ENCODE measurements around the gene CMIP. TPM values are rescaled to one million over a fixed set of nuclear protein-coding genes. Genes with fewer than 3 reads are reported as not detected.

The CMIP gene
- total RNA-seq, 4 donors from 2014 or later: 15.5 to 65.9 (median 20.2) TPM

GRCh38 chr16:81567087-81567486 is 122.5 kb downstream of the CMIP start:
- Histone ChIP-seq H3K27me3 (no peaks in the 10 kb centered on the region), H3K36me3 (no peaks in the 10 kb centered on the region), H3K4me1 (peaks cover 4 to 11% of the 10 kb centered on the region in 2 donors), H3K9me3 (no peaks in the 10 kb centered on the region), H3K27ac (no peak overlapping the region), H3K4me3 (replicated peaks in 1 of 3) (no peak overlapping the region)
- no peak for DNase-seq
- 84 to 91% methylated on average over 13 of the region's 13 CpGs for WGBS, 2 donors
- intact Hi-C loops (cut with DNase I): no loop called here
- TF ChIP-seq CTCF (IDR thresholded peaks at IDR 0.05) (no peak), POLR2A (IDR thresholded peaks at IDR 0.05) (no peak)

GRCh38 chr16:81567987-81568748 is 123.6 kb downstream of the CMIP start:
- H3K9me3 ChIP-seq: no peaks in the 10 kb centered on the region
- DNase-seq: peak in 1 of 2 donors; percentile 13
- H3K36me3 ChIP-seq: no peaks in the 10 kb centered on the region
- WGBS, 2 donors: 69 to 76% methylated on average over 12 to 13 of the region's 13 CpGs
- no peak overlapping the region for H3K27ac ChIP-seq
- TF ChIP-seq CTCF (IDR thresholded peaks at IDR 0.05) (no peak), POLR2A (IDR thresholded peaks at IDR 0.05) (no peak)
- no peak overlapping the region for H3K4me3 ChIP-seq (replicated peaks in 1 of 3)
- intact Hi-C loops (cut with DNase I): no loop called here
- no peaks in the 10 kb centered on the region for H3K27me3 ChIP-seq
- H3K4me1 ChIP-seq: peaks cover 4 to 11% of the 10 kb centered on the region in 2 donors

- no peak for DNase-seq
- TF ChIP-seq CTCF (IDR thresholded peaks at IDR 0.05): no peak
- TF ChIP-seq POLR2A (IDR thresholded peaks at IDR 0.05): no peak
- Histone ChIP-seq H3K27ac (no peak overlapping the region), H3K36me3 (no peaks in the 10 kb centered on the region), H3K4me1 (peaks cover 4 to 10% of the 10 kb centered on the region in 2 donors), H3K4me3 (replicated peaks in 1 of 3) (no peak overlapping the region), H3K27me3 (no peaks in the 10 kb centered on the region), H3K9me3 (no peaks in the 10 kb centered on the region)
- intact Hi-C loops (cut with DNase I): no loop called here
- WGBS, 2 donors: 81 to 85% methylated on average over 8 of the region's 8 CpGs
Observed at GRCh38 chr16:81568749-81569087, 124.1 kb downstream of the CMIP start.

- intact Hi-C loops (cut with DNase I): no loop called here
- DNase-seq: no peak
- H3K27me3 ChIP-seq: no peaks in the 10 kb centered on the region
- no peak overlapping the region for H3K4me3 ChIP-seq (replicated peaks in 1 of 3)
- H3K4me1 ChIP-seq: peaks cover 4 to 5% of the 10 kb centered on the region in 2 donors
- TF ChIP-seq CTCF (IDR thresholded peaks at IDR 0.05) (no peak), POLR2A (IDR thresholded peaks at IDR 0.05) (no peak)
- H3K27ac ChIP-seq: no peak overlapping the region
- WGBS, 2 donors: 86% methylated on average over 11 of the region's 11 CpGs
- no peaks in the 10 kb centered on the region for H3K36me3 ChIP-seq
- no peaks in the 10 kb centered on the region for H3K9me3 ChIP-seq
Observed at GRCh38 chr16:81569361-81570034, 124.9 kb downstream of the CMIP start.

Data from thyroid gland (tissue), 4 donors.